ENCODE measurements around the gene KBTBD7. TPM values are rescaled to one million over a fixed set of nuclear protein-coding genes. Genes with fewer than 3 reads are reported as not detected.

The KBTBD7 gene
- total and polyA plus RNA-seq, 10 donors = 2.8 to 14.9 (median 9.2) TPM

- Histone ChIP-seq H3K4me3 (no peak overlapping the region), H3K27me3 (replicated peaks in 1 of 7) (no peaks in the 10 kb centered on the region), H3K36me3 (peaks cover 0 to 5% (median 0%) of the 10 kb centered on the region in 6 donors), H3K9me3 (peaks cover 0 to 40% (median 20%) of the 10 kb centered on the region in 8 donors), H3K27ac (no peak overlapping the region), H3K4me1 (no peaks in the 10 kb centered on the region)
- WGBS, 5 donors = 96 to 100% (median 98%) methylated on average over 2 of the region's 2 CpGs
- no peak for DNase-seq
- intact Hi-C loops (cut with DNase I; ENCODE audit: low total_unique reads) = no loop called here
- TF ChIP-seq POLR2A (IDR thresholded peaks at IDR 0.05) (no peak), POLR2AphosphoS5 (IDR thresholded peaks at IDR 0.05) (no peak), CTCF (IDR thresholded peaks at IDR 0.05 in 8 of 11, conservative IDR thresholded peaks at IDR 0.05 in 3 of 11) (no peak)
Observed at GRCh38 chr13:41211062-41211461, 16.7 kb upstream of the KBTBD7 start.

- no peak for TF ChIP-seq POLR2A (IDR thresholded peaks at IDR 0.05)
- TF ChIP-seq CTCF (IDR thresholded peaks at IDR 0.05 in 8 of 11, conservative IDR thresholded peaks at IDR 0.05 in 3 of 11) = no peak
- no peak for TF ChIP-seq POLR2AphosphoS5 (IDR thresholded peaks at IDR 0.05)
- no peak overlapping the region for H3K27ac ChIP-seq
- H3K36me3 ChIP-seq = no peaks in the 10 kb centered on the region
- no peaks in the 10 kb centered on the region for H3K27me3 ChIP-seq (replicated peaks in 1 of 7)
- intact Hi-C loops (cut with DNase I; ENCODE audit: low total_unique reads) = no loop called here
- H3K9me3 ChIP-seq = peaks cover 0 to 37% (median 18%) of the 10 kb centered on the region in 8 donors
- no peak overlapping the region for H3K4me3 ChIP-seq
- DNase-seq = no peak
- H3K4me1 ChIP-seq = no peaks in the 10 kb centered on the region
Observed at GRCh38 chr13:41206467-41206866, 12.1 kb upstream of the KBTBD7 start.

- Histone ChIP-seq H3K27ac (no peak overlapping the region), H3K36me3 (no peaks in the 10 kb centered on the region), H3K27me3 (replicated peaks in 1 of 7) (no peaks in the 10 kb centered on the region), H3K4me3 (no peak overlapping the region), H3K9me3 (peaks cover 0 to 13% (median 11%) of the 10 kb centered on the region in 8 donors), H3K4me1 (peaks cover 0 to 18% (median 12%) of the 10 kb centered on the region in 6 donors)
- WGBS, 5 donors = 92 to 99% (median 96%) methylated on average over 6 of the region's 6 CpGs
- no peak for TF ChIP-seq POLR2A (IDR thresholded peaks at IDR 0.05)
- TF ChIP-seq POLR2AphosphoS5 (IDR thresholded peaks at IDR 0.05) = no peak
- no peak for TF ChIP-seq CTCF (IDR thresholded peaks at IDR 0.05 in 8 of 11, conservative IDR thresholded peaks at IDR 0.05 in 3 of 11)
- no peak for DNase-seq
- intact Hi-C loops (cut with DNase I; ENCODE audit: low total_unique reads) = no loop called here
Observed at GRCh38 chr13:41203810-41204209, 9.4 kb upstream of the KBTBD7 start.

- H3K27me3 ChIP-seq (replicated peaks in 1 of 7) = no peaks in the 10 kb centered on the region
- no peak overlapping the region for H3K4me3 ChIP-seq
- H3K4me1 ChIP-seq = peaks cover 0 to 31% (median 16%) of the 10 kb centered on the region in 6 donors
- peak overlapping the region in 5 of 8 donors; percentile 2 to 77 (median 71) for H3K27ac ChIP-seq
- no peaks in the 10 kb centered on the region for H3K9me3 ChIP-seq
- intact Hi-C loops (cut with DNase I; ENCODE audit: low total_unique reads) = no loop called here
- 71 to 93% (median 87%) methylated on average over 4 of the region's 4 CpGs for WGBS, 5 donors
- no peaks in the 10 kb centered on the region for H3K36me3 ChIP-seq
- DNase-seq = no peak
- no peak for TF ChIP-seq CTCF (IDR thresholded peaks at IDR 0.05 in 8 of 11, conservative IDR thresholded peaks at IDR 0.05 in 3 of 11)
Observed at GRCh38 chr13:41200126-41200525, 5.8 kb upstream of the KBTBD7 start.

All from spleen (tissue), 11 donors.